Lung (tissue), 12 donors: ENCODE measurements around the gene DYNLRB1. TPM values are rescaled to one million over a fixed set of nuclear protein-coding genes. Genes with fewer than 3 reads are reported as not detected.

ENCODE experiments used
- ATAC-seq: fragments of 200-7000 bp; cut with Tn5 transposase; one replicate; pipeline ENCODE4 v1.9.1; 2020; ENCODE audit warnings: moderate number of reproducible peaks; ENCODE audit not compliant: insufficient read depth, low FRiP score
- DNase-seq, 3 donors: peaks; one replicate each; pipeline ENCODE4 v3.0.0-alpha.2; 2013 to 2017
- H3K27ac ChIP-seq, 2 donors: one replicate each; pipeline ENCODE4 v1.5.1; 2013; ENCODE audit warnings: mild to moderate bottlenecking in 2 of 2, moderate library complexity in 2 of 2, control low read depth in 1 of 2, inconsistent platforms in 1 of 2, low read depth in 1 of 2, low read length in 1 of 2
- H3K27me3 ChIP-seq, 3 donors: one replicate each; pipeline ENCODE4 v1.5.1; 2013; ENCODE audit warnings: low read length in 2 of 3; ENCODE audit not compliant: control insufficient read depth in 3 of 3, insufficient read depth in 3 of 3
- H3K36me3 ChIP-seq, 4 donors: one replicate each; pipeline ENCODE4 v1.5.1; 2013; ENCODE audit warnings: low read length in 4 of 4, mild to moderate bottlenecking in 1 of 4, moderate library complexity in 1 of 4; ENCODE audit not compliant: control insufficient read depth in 4 of 4, insufficient read depth in 4 of 4
- H3K4me1 ChIP-seq, 5 donors: one replicate each; pipeline ENCODE4 v1.5.1; 2013; ENCODE audit warnings: low read length in 5 of 5, mild to moderate bottlenecking in 2 of 5, moderate library complexity in 1 of 5; ENCODE audit not compliant: control insufficient read depth in 5 of 5, insufficient read depth in 5 of 5
- H3K4me3 ChIP-seq: one replicate; pipeline ENCODE4 v1.5.1; 2013; ENCODE audit warnings: mild to moderate bottlenecking, control low read depth, moderate library complexity
- H3K9ac ChIP-seq, 2 donors: one replicate each; pipeline ENCODE4 v1.5.1; 2013; ENCODE audit warnings: low read length in 2 of 2, control low read depth in 1 of 2; ENCODE audit not compliant: insufficient read depth in 1 of 2
- H3K9me3 ChIP-seq, 4 donors: one replicate each; pipeline ENCODE4 v1.5.1; 2013; ENCODE audit warnings: low read length in 3 of 4, mild to moderate bottlenecking in 1 of 4, moderate library complexity in 1 of 4; ENCODE audit not compliant: control insufficient read depth in 4 of 4, insufficient read depth in 3 of 4
- WGBS, 2 donors: extraction: QIAGEN DNeasy Blood & Tissue Kit; methylation state at CpG; one replicate each; pipeline ENCODE4 v1.1.7; 2013; 5-methylcytosine and 5-hydroxymethylcytosine counted together
- polyA plus RNA-seq, 2 donors: library from polyadenylated mRNA; stranded (reverse); fragments of 200-250 nt; gene quantifications; one replicate each; pipeline ENCODE4 v1.2.1, GENCODE V29; 2013
- total RNA-seq, 2 donors: library from RNA; depleted of rRNA in 1 of 2; stranded (reverse); fragments of >200 nt in 1 of 2; gene quantifications; one replicate each; pipeline ENCODE4 v1.2.1, GENCODE V29; 2014 to 2021
- TF ChIP-seq, protein P1 (sequence below): IDR thresholded peaks from 2 replicates; pipeline ENCODE4 v1.5.1; 2012; ENCODE audit warnings: mild to moderate bottlenecking; ENCODE audit errors: control extremely low read depth, extremely low read depth
- donor health status: control.
- donor health status: control.
- donor health status: Bipolar disorder and iron deficiency.
- donor health status: healthy.
- donor health status: DM: yes; HTN: yes; CAD: no.

The DYNLRB1 gene
- total and polyA plus RNA-seq, 4 donors: 77.3 to 433 (median 156) TPM

DNA sequence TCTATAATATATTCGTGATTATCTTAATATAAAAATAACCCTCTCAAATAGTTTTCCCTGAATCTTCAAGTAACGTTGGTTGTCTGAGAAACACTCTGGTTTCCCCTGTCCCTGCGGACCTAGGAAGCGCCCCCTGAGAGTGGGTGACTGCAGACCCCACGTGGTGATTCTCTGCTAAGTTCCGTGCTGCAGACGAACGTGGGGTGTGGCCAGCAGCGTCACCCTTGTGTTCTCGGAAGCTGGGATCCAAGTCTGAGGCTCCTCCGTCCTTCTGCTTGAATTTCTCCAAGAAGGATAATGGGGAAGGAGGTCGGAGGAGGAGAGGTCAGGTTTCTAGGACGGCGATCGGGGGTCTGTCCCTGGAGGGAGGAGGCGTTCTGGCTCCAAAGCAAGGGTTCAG lies 25.7 kb downstream of the DYNLRB1 start:
- Histone ChIP-seq H3K36me3 (peaks cover 0 to 33% (median 10%) of the 10 kb centered on the region in 4 donors), H3K4me3 (no peak overlapping the region), H3K9me3 (peaks cover 0 to 2% (median 0%) of the 10 kb centered on the region in 4 donors), H3K27ac (no peak overlapping the region), H3K4me1 (peaks cover 0 to 12% (median 0%) of the 10 kb centered on the region in 5 donors), H3K27me3 (no peaks in the 10 kb centered on the region), H3K9ac (no peak overlapping the region)
- DNase-seq: no peak
- 87 to 88% methylated on average over 16 of the region's 16 CpGs for WGBS, 2 donors
- ATAC-seq: no peak
- TF ChIP-seq, protein P1, sequence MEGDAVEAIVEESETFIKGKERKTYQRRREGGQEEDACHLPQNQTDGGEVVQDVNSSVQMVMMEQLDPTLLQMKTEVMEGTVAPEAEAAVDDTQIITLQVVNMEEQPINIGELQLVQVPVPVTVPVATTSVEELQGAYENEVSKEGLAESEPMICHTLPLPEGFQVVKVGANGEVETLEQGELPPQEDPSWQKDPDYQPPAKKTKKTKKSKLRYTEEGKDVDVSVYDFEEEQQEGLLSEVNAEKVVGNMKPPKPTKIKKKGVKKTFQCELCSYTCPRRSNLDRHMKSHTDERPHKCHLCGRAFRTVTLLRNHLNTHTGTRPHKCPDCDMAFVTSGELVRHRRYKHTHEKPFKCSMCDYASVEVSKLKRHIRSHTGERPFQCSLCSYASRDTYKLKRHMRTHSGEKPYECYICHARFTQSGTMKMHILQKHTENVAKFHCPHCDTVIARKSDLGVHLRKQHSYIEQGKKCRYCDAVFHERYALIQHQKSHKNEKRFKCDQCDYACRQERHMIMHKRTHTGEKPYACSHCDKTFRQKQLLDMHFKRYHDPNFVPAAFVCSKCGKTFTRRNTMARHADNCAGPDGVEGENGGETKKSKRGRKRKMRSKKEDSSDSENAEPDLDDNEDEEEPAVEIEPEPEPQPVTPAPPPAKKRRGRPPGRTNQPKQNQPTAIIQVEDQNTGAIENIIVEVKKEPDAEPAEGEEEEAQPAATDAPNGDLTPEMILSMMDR: no peak

DNA sequence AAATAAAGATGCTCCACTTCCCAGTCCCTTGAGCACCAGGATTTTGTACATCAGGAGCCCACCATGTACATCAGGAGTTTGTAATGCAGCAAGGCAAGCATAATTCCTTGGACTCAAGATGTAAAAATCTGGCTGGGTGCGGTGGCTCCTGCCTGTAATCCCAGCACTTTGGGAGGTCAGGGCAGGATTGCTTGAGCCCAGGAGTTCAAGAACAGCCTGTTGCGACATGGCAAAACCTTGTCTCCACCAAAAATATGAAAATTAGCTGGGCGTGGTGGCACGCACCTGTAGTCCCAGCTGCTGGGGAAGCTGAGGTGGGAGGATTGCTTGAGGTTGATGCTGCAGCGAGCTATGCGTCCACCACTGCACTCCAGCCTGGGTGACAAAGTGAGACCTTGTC lies 26.2 kb downstream of the DYNLRB1 start:
- TF ChIP-seq, protein P1: no peak
- DNase-seq: no peak
- Histone ChIP-seq H3K9ac (no peak overlapping the region), H3K4me3 (no peak overlapping the region), H3K27me3 (no peaks in the 10 kb centered on the region), H3K4me1 (peaks cover 0 to 12% (median 0%) of the 10 kb centered on the region in 5 donors), H3K36me3 (peaks cover 0 to 30% (median 5%) of the 10 kb centered on the region in 4 donors), H3K27ac (no peak overlapping the region), H3K9me3 (peaks cover 0 to 2% (median 0%) of the 10 kb centered on the region in 4 donors)
- no peak for ATAC-seq
- WGBS, 2 donors: 98% methylated on average over 6 of the region's 6 CpGs

DNA sequence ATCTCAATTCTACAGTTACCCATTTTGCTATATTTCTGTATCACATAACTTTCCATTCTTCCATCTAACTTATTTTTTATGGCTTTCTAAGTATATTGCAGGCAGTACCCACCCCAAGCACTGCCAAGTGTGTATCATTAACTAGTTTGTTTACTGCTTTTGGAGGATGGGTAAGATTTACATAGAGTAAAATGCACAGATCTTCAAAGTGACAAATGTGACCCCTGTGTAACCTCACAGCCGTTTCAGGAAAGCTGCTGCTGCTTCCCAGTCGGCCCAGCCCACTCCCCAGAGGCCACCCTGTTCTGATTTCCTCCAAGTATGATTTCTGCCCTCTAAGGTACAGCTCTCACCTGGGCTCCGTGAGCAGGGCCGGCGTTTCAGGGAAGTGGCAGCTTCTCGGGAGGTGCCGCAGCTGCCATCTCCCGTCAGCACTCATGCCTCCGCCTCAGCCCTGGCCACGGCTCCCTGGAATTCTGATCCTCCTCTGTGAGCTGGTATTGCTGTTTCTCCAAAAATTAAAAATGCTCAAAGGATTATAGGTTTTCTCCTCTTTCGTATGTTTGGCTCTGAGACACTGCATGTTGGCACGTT lies 27.3 kb downstream of the DYNLRB1 start:
- TF ChIP-seq, protein P1: no peak
- WGBS, 2 donors: 78 to 85% methylated on average over 12 of the region's 12 CpGs
- peaks cover 0 to 26% (median 3%) of the 10 kb centered on the region in 4 donors for H3K36me3 ChIP-seq
- DNase-seq: no peak
- H3K9ac ChIP-seq: no peak overlapping the region
- no peak overlapping the region for H3K4me3 ChIP-seq
- ATAC-seq: no peak
- peaks cover 0 to 12% (median 0%) of the 10 kb centered on the region in 5 donors for H3K4me1 ChIP-seq
- no peaks in the 10 kb centered on the region for H3K27me3 ChIP-seq
- H3K9me3 ChIP-seq: no peaks in the 10 kb centered on the region
- no peak overlapping the region for H3K27ac ChIP-seq
